ENCODE measurements around the gene ZNF579.
A peak's percentile ranks its signal among the peaks of the same experiment; 100 is the strongest.

Gene ZNF579

GRCh38 chr19:55554741-55555152 lies 25.9 kb downstream of the ZNF579 start:
- TF ChIP-seq Cebpa-rat (IDR thresholded peaks at IDR 0.05): no peak
- H4K20me1 ChIP-seq: no peaks in the 10 kb centered on the region
- H3K9me3 ChIP-seq: no peaks in the 10 kb centered on the region
- H3K36me3 ChIP-seq: no peaks in the 10 kb centered on the region
- H3K27ac ChIP-seq: no peak overlapping the region
- no peaks in the 10 kb centered on the region for H3K27me3 ChIP-seq
- H3K4me2 ChIP-seq: no peak overlapping the region
- H3K4me3 ChIP-seq: no peak overlapping the region
- no peak overlapping the region for H3K9ac ChIP-seq
- H3K4me1 ChIP-seq: peaks cover 39% of the 10 kb centered on the region

- H3K9me3 ChIP-seq: no peaks in the 10 kb centered on the region
- no peaks in the 10 kb centered on the region for H3K36me3 ChIP-seq
- no peak overlapping the region for H3K4me2 ChIP-seq
- no peak overlapping the region for H3K4me3 ChIP-seq
- no peak overlapping the region for H3K27ac ChIP-seq
- no peaks in the 10 kb centered on the region for H4K20me1 ChIP-seq
- H3K4me1 ChIP-seq: peaks cover 44% of the 10 kb centered on the region
- H3K27me3 ChIP-seq: no peaks in the 10 kb centered on the region
- H3K9ac ChIP-seq: no peak overlapping the region
- no peak for TF ChIP-seq Cebpa-rat (IDR thresholded peaks at IDR 0.05)
Measured at GRCh38 chr19:55554302-55554701, 26.3 kb downstream of the ZNF579 start.

GRCh38 chr19:55553217-55554182 lies 27.1 kb downstream of the ZNF579 start:
- no peak for TF ChIP-seq Cebpa-rat (IDR thresholded peaks at IDR 0.05)
- H3K4me2 ChIP-seq: peak overlapping the region; percentile 45
- no peaks in the 10 kb centered on the region for H3K36me3 ChIP-seq
- peaks cover 52% of the 10 kb centered on the region for H3K4me1 ChIP-seq
- no peaks in the 10 kb centered on the region for H3K9me3 ChIP-seq
- H3K27me3 ChIP-seq: no peaks in the 10 kb centered on the region
- no peak overlapping the region for H3K9ac ChIP-seq
- H3K27ac ChIP-seq: peak overlapping the region; percentile 20; the same call in 1 of the 2 replicates
- H3K4me3 ChIP-seq: no peak overlapping the region
- no peaks in the 10 kb centered on the region for H4K20me1 ChIP-seq

- H3K27me3 ChIP-seq: no peaks in the 10 kb centered on the region
- peak overlapping the region; percentile 20; the same call in 1 of the 2 replicates for H3K27ac ChIP-seq
- H4K20me1 ChIP-seq: no peaks in the 10 kb centered on the region
- no peak for TF ChIP-seq Cebpa-rat (IDR thresholded peaks at IDR 0.05)
- H3K4me1 ChIP-seq: peaks cover 61% of the 10 kb centered on the region
- H3K9ac ChIP-seq: no peak overlapping the region
- no peaks in the 10 kb centered on the region for H3K36me3 ChIP-seq
- peak overlapping the region; percentile 45 for H3K4me2 ChIP-seq
- no peaks in the 10 kb centered on the region for H3K9me3 ChIP-seq
- H3K4me3 ChIP-seq: no peak overlapping the region
Measured at GRCh38 chr19:55552620-55553019, 28.0 kb downstream of the ZNF579 start.

- H3K27me3 ChIP-seq: no peaks in the 10 kb centered on the region
- H3K9ac ChIP-seq: no peak overlapping the region
- H3K9me3 ChIP-seq: no peaks in the 10 kb centered on the region
- H3K36me3 ChIP-seq: no peaks in the 10 kb centered on the region
- TF ChIP-seq Cebpa-rat (IDR thresholded peaks at IDR 0.05): no peak
- peak overlapping the region; percentile 45 for H3K4me2 ChIP-seq
- no peak overlapping the region for H3K4me3 ChIP-seq
- H3K27ac ChIP-seq: no peak overlapping the region
- H4K20me1 ChIP-seq: no peaks in the 10 kb centered on the region
- H3K4me1 ChIP-seq: peaks cover 65% of the 10 kb centered on the region
Measured at GRCh38 chr19:55552206-55552605, 28.4 kb downstream of the ZNF579 start.

GRCh38 chr19:55550321-55550650 lies 30.4 kb downstream of the ZNF579 start:
- H3K27ac ChIP-seq: peak overlapping the region; percentile 95
- H3K9ac ChIP-seq: peak overlapping the region; percentile 72
- TF ChIP-seq Cebpa-rat (IDR thresholded peaks at IDR 0.05): no peak
- H3K4me3 ChIP-seq: peak overlapping the region; percentile 59
- no peaks in the 10 kb centered on the region for H3K9me3 ChIP-seq
- H4K20me1 ChIP-seq: no peaks in the 10 kb centered on the region
- H3K27me3 ChIP-seq: no peaks in the 10 kb centered on the region
- peaks cover 84% of the 10 kb centered on the region for H3K4me1 ChIP-seq
- peak overlapping the region; percentile 85 for H3K4me2 ChIP-seq
- H3K36me3 ChIP-seq: no peaks in the 10 kb centered on the region

GRCh38 chr19:55549500-55550320 lies 30.9 kb downstream of the ZNF579 start:
- H3K27ac ChIP-seq: peak overlapping the region; percentile 95

GRCh38 chr19:55546822-55547614 lies 33.6 kb downstream of the ZNF579 start:
- Histone ChIP-seq H3K27ac (peak overlapping the region; percentile 95), H3K9ac (peak overlapping the region; percentile 81), H3K36me3 (no peaks in the 10 kb centered on the region), H3K4me3 (peak overlapping the region; percentile 47), H3K9me3 (no peaks in the 10 kb centered on the region), H3K27me3 (no peaks in the 10 kb centered on the region), H4K20me1 (no peaks in the 10 kb centered on the region), H3K4me1 (peaks cover 77% of the 10 kb centered on the region), H3K4me2 (peak overlapping the region; percentile 85)
- no peak for TF ChIP-seq Cebpa-rat (IDR thresholded peaks at IDR 0.05)

More at GRCh38 chr19:55549500-55550320, 30.9 kb downstream of the ZNF579 start:
- peak overlapping the region; percentile 85 for H3K4me2 ChIP-seq
- H3K4me3 ChIP-seq: peak overlapping the region; percentile 59
- H3K9me3 ChIP-seq: no peaks in the 10 kb centered on the region
- peak overlapping the region; percentile 72 for H3K9ac ChIP-seq
- H3K27me3 ChIP-seq: no peaks in the 10 kb centered on the region
- peaks cover 90% of the 10 kb centered on the region for H3K4me1 ChIP-seq
- no peaks in the 10 kb centered on the region for H3K36me3 ChIP-seq
- no peak for TF ChIP-seq Cebpa-rat (IDR thresholded peaks at IDR 0.05)
- H4K20me1 ChIP-seq: no peaks in the 10 kb centered on the region

GRCh38 chr19:55546011-55546410 lies 34.6 kb downstream of the ZNF579 start:
- Histone ChIP-seq H3K4me3 (no peak overlapping the region), H3K36me3 (no peaks in the 10 kb centered on the region), H3K9ac (peak overlapping the region; percentile 81), H3K27ac (peak overlapping the region; percentile 95), H3K4me2 (peak overlapping the region; percentile 85), H3K4me1 (peaks cover 67% of the 10 kb centered on the region), H3K27me3 (no peaks in the 10 kb centered on the region), H4K20me1 (no peaks in the 10 kb centered on the region), H3K9me3 (no peaks in the 10 kb centered on the region)
- TF ChIP-seq Cebpa-rat (IDR thresholded peaks at IDR 0.05): no peak
